Esophagus muscularis mucosa (tissue), 4 donors: ENCODE data around the gene NCAN. TPM values are rescaled to one million over a fixed set of nuclear protein-coding genes. Genes with fewer than 3 reads are reported as not detected.

Experiments
- DNase-seq: peaks from one replicate; pipeline ENCODE4 v3.0.0-alpha.2; 2017; ENCODE audit errors: extremely low spot score
- H3K27ac ChIP-seq, 4 donors: fragments of 200-600 bp; sonication (generic); replicated peaks in 1 of 4; 1 replicate in 3 of 4; 2 replicates in 1 of 4; pipeline ENCODE4 v1.5.1; 2016 to 2019; ENCODE audit warnings: mild to moderate bottlenecking in 1 of 4
- H3K27me3 ChIP-seq, 4 donors: fragments of 200-600 bp; sonication (generic); one replicate each; pipeline versions ENCODE4 v1.5.1 to v1.6.0; 2016 to 2019
- H3K36me3 ChIP-seq, 4 donors: fragments of 200-600 bp; sonication (generic); one replicate each; pipeline ENCODE4 v1.5.1; 2016 to 2019
- H3K4me1 ChIP-seq, 4 donors: fragments of 200-600 bp; sonication (generic); one replicate each; pipeline ENCODE4 v1.5.1; 2016 to 2019
- H3K4me3 ChIP-seq, 4 donors: fragments of 200-600 bp; sonication (generic); 1 replicate in 2 of 4; 2 replicates in 2 of 4; pipeline ENCODE4 v1.5.1; 2016 to 2019; ENCODE audit warnings: mild to moderate bottlenecking in 4 of 4, moderate library complexity in 1 of 4
- H3K9me3 ChIP-seq, 4 donors: fragments of 200-600 bp; sonication (generic); 1 replicate in 3 of 4; 2 replicates in 1 of 4; pipeline ENCODE4 v1.5.1; 2016 to 2019
- EP300 ChIP-seq: sonication (generic); formaldehyde crosslinking; IDR thresholded peaks from one replicate; pipeline ENCODE4 v1.6.1; 2017; ENCODE audit warnings: antibody characterized with exemption
- POLR2A ChIP-seq: fragments of 450-650 bp; IDR thresholded peaks from one replicate; pipeline ENCODE4 v1.6.1; 2017; ENCODE audit warnings: antibody characterized with exemption, moderate library complexity, mild to moderate bottlenecking, low read depth
- POLR2AphosphoS5 ChIP-seq, 2 donors: sonication (generic); formaldehyde crosslinking; IDR thresholded peaks; one replicate each; pipeline ENCODE4 v1.6.1; 2017; ENCODE audit warnings: antibody characterized with exemption in 2 of 2
- WGBS: methylation state at CpG from one replicate; pipeline ENCODE4 v1.1.5; 2018; 5-methylcytosine and 5-hydroxymethylcytosine counted together
- intact Hi-C: fragments of 100-400 bp; cut with DNase I; formaldehyde crosslinking; loops from one replicate; pipeline ENCODE4 v1.15.1; 2023
- total RNA-seq, 4 donors: library from RNA; depleted of rRNA; stranded (reverse); fragments of >200 nt; gene quantifications; one replicate each; pipeline versions ENCODE4 v1.1.0 to v1.2.1, GENCODE V29; 2016
- TF ChIP-seq, protein P1 (sequence below), 3 experiments: fragments of 200-600 bp in 2 of 3; fragments of 450-650 bp in 1 of 3; sonication (generic) in 2 of 3; IDR thresholded peaks; one replicate each; pipeline ENCODE4 v1.5.1; 2017 to 2019; ENCODE audit warnings: antibody characterized with exemption in 3 of 3, mild to moderate bottlenecking in 2 of 3, moderate library complexity in 1 of 3

Gene NCAN
- total RNA-seq, 4 donors from 2014 or later, result 0.17 TPM; not detected in 3

DNA sequence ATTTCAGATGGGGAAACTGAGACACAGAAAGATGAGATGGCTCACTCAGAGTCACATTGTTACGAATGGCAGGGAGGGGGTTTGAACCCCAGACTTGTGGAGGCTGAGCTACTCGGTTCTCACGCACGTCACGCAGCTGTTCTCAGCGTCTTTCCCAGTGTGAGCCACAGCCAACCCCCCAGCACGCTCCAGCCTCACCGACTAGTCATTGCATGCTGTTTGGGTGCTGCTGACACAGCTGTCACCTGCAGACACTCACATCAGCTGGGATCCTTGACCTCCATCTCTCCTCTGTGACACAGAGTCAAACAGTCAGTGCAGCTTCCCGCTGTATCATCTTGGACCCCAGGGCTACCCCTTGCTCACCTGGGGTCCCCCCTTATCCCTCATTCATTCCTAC lies 2.4 kb upstream of the NCAN start:
- intact Hi-C loops, result no loop called here
- Histone ChIP-seq H3K36me3 (no peaks in the 10 kb centered on the region), H3K4me3 (no peak overlapping the region), H3K27ac (no peak overlapping the region), H3K9me3 (no peaks in the 10 kb centered on the region), H3K27me3 (peaks cover 6 to 85% (median 19%) of the 10 kb centered on the region in 4 donors), H3K4me1 (peaks cover 0 to 5% (median 0%) of the 10 kb centered on the region in 4 donors)
- DNase-seq, result no peak
- 55% methylated on average over 9 of the region's 9 CpGs for WGBS
- TF ChIP-seq, protein P1, sequence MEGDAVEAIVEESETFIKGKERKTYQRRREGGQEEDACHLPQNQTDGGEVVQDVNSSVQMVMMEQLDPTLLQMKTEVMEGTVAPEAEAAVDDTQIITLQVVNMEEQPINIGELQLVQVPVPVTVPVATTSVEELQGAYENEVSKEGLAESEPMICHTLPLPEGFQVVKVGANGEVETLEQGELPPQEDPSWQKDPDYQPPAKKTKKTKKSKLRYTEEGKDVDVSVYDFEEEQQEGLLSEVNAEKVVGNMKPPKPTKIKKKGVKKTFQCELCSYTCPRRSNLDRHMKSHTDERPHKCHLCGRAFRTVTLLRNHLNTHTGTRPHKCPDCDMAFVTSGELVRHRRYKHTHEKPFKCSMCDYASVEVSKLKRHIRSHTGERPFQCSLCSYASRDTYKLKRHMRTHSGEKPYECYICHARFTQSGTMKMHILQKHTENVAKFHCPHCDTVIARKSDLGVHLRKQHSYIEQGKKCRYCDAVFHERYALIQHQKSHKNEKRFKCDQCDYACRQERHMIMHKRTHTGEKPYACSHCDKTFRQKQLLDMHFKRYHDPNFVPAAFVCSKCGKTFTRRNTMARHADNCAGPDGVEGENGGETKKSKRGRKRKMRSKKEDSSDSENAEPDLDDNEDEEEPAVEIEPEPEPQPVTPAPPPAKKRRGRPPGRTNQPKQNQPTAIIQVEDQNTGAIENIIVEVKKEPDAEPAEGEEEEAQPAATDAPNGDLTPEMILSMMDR (IDR thresholded peaks at IDR 0.05), result no peak
- TF ChIP-seq EP300 (no peak), POLR2AphosphoS5 (IDR thresholded peaks at IDR 0.05) (no peak), POLR2A (no peak)

GRCh38 chr19:19212916-19213315 lies 1.2 kb downstream of the NCAN start:
- no peak overlapping the region for H3K4me3 ChIP-seq
- H3K27ac ChIP-seq, result no peak overlapping the region
- peaks cover 0 to 5% (median 0%) of the 10 kb centered on the region in 4 donors for H3K4me1 ChIP-seq
- TF ChIP-seq POLR2A, result no peak
- TF ChIP-seq EP300, result no peak
- no peak for TF ChIP-seq POLR2AphosphoS5 (IDR thresholded peaks at IDR 0.05)
- TF ChIP-seq, protein P1 (IDR thresholded peaks at IDR 0.05), result no peak
- H3K27me3 ChIP-seq, result peaks cover 6 to 99% (median 19%) of the 10 kb centered on the region in 4 donors
- 18% methylated on average over 4 of the region's 7 CpGs for WGBS
- intact Hi-C loops, result no loop called here
- H3K36me3 ChIP-seq, result no peaks in the 10 kb centered on the region
- H3K9me3 ChIP-seq, result no peaks in the 10 kb centered on the region
- no peak for DNase-seq

GRCh38 chr19:19213426-19214158 lies 1.8 kb downstream of the NCAN start:
- DNase-seq, result no peak
- Histone ChIP-seq H3K4me3 (no peak overlapping the region), H3K36me3 (no peaks in the 10 kb centered on the region), H3K27ac (no peak overlapping the region), H3K4me1 (peaks cover 0 to 5% (median 0%) of the 10 kb centered on the region in 4 donors), H3K9me3 (no peaks in the 10 kb centered on the region), H3K27me3 (peaks cover 6 to 98% (median 19%) of the 10 kb centered on the region in 4 donors)
- no peak for TF ChIP-seq POLR2AphosphoS5 (IDR thresholded peaks at IDR 0.05)
- TF ChIP-seq, protein P1 (IDR thresholded peaks at IDR 0.05), result no peak
- no peak for TF ChIP-seq POLR2A
- TF ChIP-seq EP300, result no peak
- WGBS, result 58% methylated on average over 21 of the region's 21 CpGs
- intact Hi-C loops, result no loop called here

DNA sequence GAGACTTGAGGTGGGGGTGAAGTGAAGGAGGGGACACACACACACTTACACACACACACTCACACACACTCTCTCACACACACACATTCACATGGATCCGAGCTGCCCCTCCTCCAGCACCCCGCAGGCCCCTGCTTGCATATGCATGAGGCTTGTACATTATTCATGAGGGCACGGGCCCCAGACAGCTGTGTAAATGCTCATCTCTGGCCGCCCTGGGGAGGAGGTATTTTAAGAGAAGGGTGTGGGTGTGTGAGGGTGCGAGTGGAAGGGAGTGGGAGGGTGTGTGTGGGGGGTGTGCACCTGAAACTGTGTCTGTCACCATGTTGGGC lies 2.4 kb downstream of the NCAN start:
- no peak overlapping the region for H3K27ac ChIP-seq
- 3% methylated on average over 5 of the region's 5 CpGs for WGBS
- no peak overlapping the region for H3K4me3 ChIP-seq
- H3K36me3 ChIP-seq, result no peaks in the 10 kb centered on the region
- no peaks in the 10 kb centered on the region for H3K9me3 ChIP-seq
- peaks cover 0 to 5% (median 0%) of the 10 kb centered on the region in 4 donors for H3K4me1 ChIP-seq
- no peak for DNase-seq
- TF ChIP-seq POLR2A, result no peak
- no peak for TF ChIP-seq EP300
- TF ChIP-seq POLR2AphosphoS5 (IDR thresholded peaks at IDR 0.05), result no peak
- TF ChIP-seq, protein P1 (IDR thresholded peaks at IDR 0.05), result no peak
- intact Hi-C loops, result no loop called here
- peaks cover 6 to 98% (median 19%) of the 10 kb centered on the region in 4 donors for H3K27me3 ChIP-seq

- WGBS, result 4% methylated on average over 8 of the region's 8 CpGs
- Histone ChIP-seq H3K27ac (no peak overlapping the region), H3K4me1 (peaks cover 0 to 5% (median 0%) of the 10 kb centered on the region in 4 donors), H3K36me3 (no peaks in the 10 kb centered on the region), H3K9me3 (no peaks in the 10 kb centered on the region), H3K4me3 (no peak overlapping the region), H3K27me3 (peaks cover 6 to 92% (median 19%) of the 10 kb centered on the region in 4 donors)
- TF ChIP-seq, protein P1 (IDR thresholded peaks at IDR 0.05), result no peak
- TF ChIP-seq EP300, result no peak
- no peak for TF ChIP-seq POLR2AphosphoS5 (IDR thresholded peaks at IDR 0.05)
- TF ChIP-seq POLR2A, result no peak
- no peak for DNase-seq
- intact Hi-C loops, result no loop called here
These were observed 3.1 kb downstream of the NCAN start for GRCh38 chr19:19214892-19215291.
